GM06990 (cell line): Measurements from ENCODE around the gene MINK1.

Experiments
- DNase-seq: peaks from one replicate; pipeline ENCODE4 v3.0.0-alpha.2; 2011; ENCODE audit not compliant: insufficient read length; ENCODE audit errors: extremely low read depth
- H3K27me3 ChIP-seq: replicated peaks from 2 replicates; pipeline ENCODE4 v1.6.0; 2011; ENCODE audit warnings: low read length; ENCODE audit not compliant: control insufficient read depth, insufficient read depth
- H3K36me3 ChIP-seq: 2 replicates; pipeline ENCODE4 v1.5.1; 2011; ENCODE audit warnings: low read length; ENCODE audit not compliant: control insufficient read depth, insufficient read depth
- H3K4me3 ChIP-seq: replicated peaks from 2 replicates; pipeline ENCODE4 v1.5.1; 2011; ENCODE audit warnings: low read depth, mild to moderate bottlenecking, control low read depth, low read length
- TF ChIP-seq, protein P1 (sequence below): IDR thresholded peaks from 2 replicates; pipeline ENCODE4 v1.5.1; 2011; ENCODE audit warnings: low read length, control low read depth, mild to moderate bottlenecking, inconsistent platforms; ENCODE audit not compliant: insufficient read depth, poor library complexity, severe bottlenecking

The MINK1 gene

DNA sequence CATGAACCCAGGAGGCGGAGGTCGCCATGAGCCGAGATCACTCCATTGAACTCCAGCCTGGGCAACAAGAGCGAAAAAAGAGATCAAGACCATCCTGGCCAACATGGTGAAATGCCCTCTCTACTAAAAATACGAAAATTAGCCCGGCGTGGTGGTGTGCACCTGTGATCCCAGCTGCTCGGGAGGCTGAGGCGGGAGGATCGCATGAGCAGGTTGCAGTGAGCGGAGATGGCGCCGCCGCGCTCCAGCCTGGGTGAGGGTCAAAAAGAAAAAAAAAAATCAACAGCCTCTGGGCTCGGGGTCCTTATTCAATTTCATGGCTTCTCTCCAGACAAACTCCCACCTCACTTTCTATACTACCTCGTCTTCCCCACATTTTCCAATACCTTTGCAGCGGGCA, 95.7 kb downstream of the MINK1 start:
- Histone ChIP-seq H3K4me3 (no peak overlapping the region), H3K36me3 (peaks cover 3% of the 10 kb centered on the region), H3K27me3 (no peaks in the 10 kb centered on the region)
- DNase-seq = no peak
- TF ChIP-seq, protein P1, sequence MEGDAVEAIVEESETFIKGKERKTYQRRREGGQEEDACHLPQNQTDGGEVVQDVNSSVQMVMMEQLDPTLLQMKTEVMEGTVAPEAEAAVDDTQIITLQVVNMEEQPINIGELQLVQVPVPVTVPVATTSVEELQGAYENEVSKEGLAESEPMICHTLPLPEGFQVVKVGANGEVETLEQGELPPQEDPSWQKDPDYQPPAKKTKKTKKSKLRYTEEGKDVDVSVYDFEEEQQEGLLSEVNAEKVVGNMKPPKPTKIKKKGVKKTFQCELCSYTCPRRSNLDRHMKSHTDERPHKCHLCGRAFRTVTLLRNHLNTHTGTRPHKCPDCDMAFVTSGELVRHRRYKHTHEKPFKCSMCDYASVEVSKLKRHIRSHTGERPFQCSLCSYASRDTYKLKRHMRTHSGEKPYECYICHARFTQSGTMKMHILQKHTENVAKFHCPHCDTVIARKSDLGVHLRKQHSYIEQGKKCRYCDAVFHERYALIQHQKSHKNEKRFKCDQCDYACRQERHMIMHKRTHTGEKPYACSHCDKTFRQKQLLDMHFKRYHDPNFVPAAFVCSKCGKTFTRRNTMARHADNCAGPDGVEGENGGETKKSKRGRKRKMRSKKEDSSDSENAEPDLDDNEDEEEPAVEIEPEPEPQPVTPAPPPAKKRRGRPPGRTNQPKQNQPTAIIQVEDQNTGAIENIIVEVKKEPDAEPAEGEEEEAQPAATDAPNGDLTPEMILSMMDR = no peak

DNA sequence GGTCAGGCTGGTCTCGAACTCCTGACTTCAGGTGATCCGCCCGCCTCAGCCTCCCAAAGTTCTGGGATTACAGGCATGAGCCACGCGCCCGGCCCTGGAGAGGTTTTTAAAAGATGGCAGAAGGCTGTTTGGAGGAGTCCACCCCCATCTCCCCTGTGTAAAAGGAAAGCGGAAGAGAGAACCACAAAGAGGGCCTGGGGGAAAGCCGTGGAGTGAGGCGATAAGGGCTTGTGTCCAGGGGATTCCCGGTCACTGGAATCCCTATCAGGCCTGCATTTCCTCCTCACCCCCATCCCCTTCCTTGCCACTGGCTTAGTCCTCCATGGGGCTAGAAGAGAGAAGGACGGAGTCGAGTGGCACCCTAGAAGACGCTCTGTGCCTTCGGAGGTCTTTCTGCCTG, 98.8 kb downstream of the MINK1 start, which contains the start of gene GP1BA:
Gene GP1BA (plus strand): TSS at position 315 of the 400 bp plus-strand sequence. CDS start 328 bp downstream, outside the sequence.
- TF ChIP-seq, protein P1 = no peak
- DNase-seq = no peak
- no peak within 1 kb of the TSS for H3K4me3 ChIP-seq
- H3K36me3 ChIP-seq = peaks cover 12% of the 10 kb centered on the region
- no peaks in the 10 kb centered on the region for H3K27me3 ChIP-seq

DNA sequence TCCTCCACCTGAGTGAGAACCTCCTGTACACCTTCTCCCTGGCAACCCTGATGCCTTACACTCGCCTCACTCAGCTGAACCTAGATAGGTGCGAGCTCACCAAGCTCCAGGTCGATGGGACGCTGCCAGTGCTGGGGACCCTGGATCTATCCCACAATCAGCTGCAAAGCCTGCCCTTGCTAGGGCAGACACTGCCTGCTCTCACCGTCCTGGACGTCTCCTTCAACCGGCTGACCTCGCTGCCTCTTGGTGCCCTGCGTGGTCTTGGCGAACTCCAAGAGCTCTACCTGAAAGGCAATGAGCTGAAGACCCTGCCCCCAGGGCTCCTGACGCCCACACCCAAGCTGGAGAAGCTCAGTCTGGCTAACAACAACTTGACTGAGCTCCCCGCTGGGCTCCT, 99.6 kb downstream of the MINK1 start:
- TF ChIP-seq, protein P1 = no peak
- Histone ChIP-seq H3K4me3 (no peak overlapping the region), H3K36me3 (peaks cover 16% of the 10 kb centered on the region), H3K27me3 (no peaks in the 10 kb centered on the region)
- DNase-seq = no peak

DNA sequence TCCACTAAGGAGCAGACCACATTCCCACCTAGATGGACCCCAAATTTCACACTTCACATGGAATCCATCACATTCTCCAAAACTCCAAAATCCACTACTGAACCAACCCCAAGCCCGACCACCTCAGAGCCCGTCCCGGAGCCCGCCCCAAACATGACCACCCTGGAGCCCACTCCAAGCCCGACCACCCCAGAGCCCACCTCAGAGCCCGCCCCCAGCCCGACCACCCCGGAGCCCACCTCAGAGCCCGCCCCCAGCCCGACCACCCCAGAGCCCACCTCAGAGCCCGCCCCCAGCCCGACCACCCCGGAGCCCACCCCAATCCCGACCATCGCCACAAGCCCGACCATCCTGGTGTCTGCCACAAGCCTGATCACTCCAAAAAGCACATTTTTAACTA, 100.5 kb downstream of the MINK1 start:
- no peak overlapping the region for H3K4me3 ChIP-seq
- TF ChIP-seq, protein P1 = no peak
- no peak for DNase-seq

DNA sequence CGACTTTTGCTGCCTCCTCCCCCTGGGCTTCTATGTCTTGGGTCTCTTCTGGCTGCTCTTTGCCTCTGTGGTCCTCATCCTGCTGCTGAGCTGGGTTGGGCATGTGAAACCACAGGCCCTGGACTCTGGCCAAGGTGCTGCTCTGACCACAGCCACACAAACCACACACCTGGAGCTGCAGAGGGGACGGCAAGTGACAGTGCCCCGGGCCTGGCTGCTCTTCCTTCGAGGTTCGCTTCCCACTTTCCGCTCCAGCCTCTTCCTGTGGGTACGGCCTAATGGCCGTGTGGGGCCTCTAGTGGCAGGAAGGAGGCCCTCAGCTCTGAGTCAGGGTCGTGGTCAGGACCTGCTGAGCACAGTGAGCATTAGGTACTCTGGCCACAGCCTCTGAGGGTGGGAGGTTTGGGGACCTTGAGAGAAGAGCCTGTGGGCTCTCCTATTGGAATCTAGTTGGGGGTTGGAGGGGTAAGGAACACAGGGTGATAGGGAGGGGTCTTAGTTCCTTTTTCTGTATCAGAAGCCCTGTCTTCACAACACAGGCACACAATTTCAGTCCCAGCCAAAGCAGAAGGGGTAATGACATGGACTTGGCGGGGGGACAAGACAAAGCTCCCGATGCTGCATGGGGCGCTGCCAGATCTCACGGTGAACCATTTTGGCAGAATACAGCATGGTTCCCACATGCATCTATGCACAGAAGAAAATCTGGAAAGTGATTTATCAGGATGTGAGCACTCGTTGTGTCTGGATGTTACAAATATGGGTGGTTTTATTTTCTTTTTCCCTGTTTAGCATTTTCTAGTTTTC, 101.2 kb downstream of the MINK1 start:
- peaks cover 22% of the 10 kb centered on the region for H3K36me3 ChIP-seq
- DNase-seq = peak; percentile 59
- no peak overlapping the region for H3K4me3 ChIP-seq
- H3K27me3 ChIP-seq = no peaks in the 10 kb centered on the region
- TF ChIP-seq, protein P1 = peak; percentile 15

More for the DNA sequence above, 100.5 kb downstream of the MINK1 start:
- Histone ChIP-seq H3K36me3 (peaks cover 22% of the 10 kb centered on the region), H3K27me3 (no peaks in the 10 kb centered on the region)
